ENCODE measurements around the gene ZNF444. TPM values are rescaled to one million over a fixed set of nuclear protein-coding genes. Genes with fewer than 3 reads are reported as not detected.

ZNF444 gene
- total RNA-seq, 1 experiment from 2014 or later, result 84.0 TPM

DNA sequence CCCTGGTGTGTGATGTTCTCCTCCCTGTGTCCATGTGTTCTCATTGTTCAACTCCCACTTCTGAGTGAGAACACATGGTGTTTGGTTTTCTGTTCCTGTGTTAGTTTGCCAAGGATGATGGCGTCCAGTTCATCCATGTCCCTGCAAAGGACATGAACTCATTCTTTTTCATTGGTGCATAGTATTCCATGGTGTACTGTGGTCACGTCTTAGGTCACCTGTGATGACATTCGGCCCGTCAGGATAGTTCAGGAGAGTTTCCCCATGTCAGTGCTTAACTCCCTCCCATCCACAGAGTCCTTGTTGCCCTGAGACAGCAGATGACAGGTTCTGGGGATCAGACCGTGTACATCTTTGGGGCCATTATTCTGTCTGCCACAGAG is 8.6 kb downstream of the ZNF444 start (continued):
- TF ChIP-seq, protein P1, sequence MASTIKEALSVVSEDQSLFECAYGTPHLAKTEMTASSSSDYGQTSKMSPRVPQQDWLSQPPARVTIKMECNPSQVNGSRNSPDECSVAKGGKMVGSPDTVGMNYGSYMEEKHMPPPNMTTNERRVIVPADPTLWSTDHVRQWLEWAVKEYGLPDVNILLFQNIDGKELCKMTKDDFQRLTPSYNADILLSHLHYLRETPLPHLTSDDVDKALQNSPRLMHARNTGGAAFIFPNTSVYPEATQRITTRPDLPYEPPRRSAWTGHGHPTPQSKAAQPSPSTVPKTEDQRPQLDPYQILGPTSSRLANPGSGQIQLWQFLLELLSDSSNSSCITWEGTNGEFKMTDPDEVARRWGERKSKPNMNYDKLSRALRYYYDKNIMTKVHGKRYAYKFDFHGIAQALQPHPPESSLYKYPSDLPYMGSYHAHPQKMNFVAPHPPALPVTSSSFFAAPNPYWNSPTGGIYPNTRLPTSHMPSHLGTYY (CRISPR knock-in tag; IDR thresholded peaks at IDR 0.05), result no peak
- TF ChIP-seq, protein P2, sequence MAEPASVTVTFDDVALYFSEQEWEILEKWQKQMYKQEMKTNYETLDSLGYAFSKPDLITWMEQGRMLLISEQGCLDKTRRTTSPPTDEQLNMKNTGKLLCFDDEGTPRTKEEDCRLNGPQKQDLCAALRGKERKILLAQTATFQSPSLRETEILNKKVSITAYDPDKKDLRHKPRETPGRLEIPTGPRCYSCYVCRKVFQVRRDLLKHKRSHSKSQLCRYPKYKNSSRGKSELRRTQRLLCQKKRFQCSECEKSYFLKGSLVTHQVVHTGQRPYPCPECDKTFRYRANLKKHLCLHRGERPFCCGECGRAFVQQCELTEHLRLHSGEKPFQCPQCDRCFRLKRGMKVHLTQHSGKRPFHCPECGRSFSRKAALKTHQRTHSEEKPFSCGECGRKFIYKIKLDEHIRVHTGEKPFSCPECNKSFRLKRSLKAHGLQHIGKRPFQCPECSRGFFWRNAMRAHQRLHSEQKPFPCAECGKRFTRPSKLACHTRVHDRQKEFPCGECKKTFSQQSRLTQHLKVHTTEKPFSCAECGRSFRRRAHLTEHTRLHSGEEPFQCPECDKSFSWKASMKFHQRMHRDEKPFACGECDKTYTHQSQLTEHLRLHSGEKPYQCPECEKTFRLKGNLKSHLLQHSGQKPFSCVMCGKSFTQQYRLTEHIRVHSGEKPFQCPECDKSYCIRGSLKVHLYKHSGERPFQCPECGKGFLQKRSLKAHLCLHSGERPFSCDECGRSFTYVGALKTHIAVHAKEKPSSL (CRISPR knock-in tag; conservative IDR thresholded peaks at IDR 0.05), result no peak
- TF ChIP-seq FOXP1 (CRISPR knock-in tag; IDR thresholded peaks at IDR 0.05; ENCODE audit: borderline replicate concordance) (no peak), SP1 (CRISPR knock-in tag; conservative IDR thresholded peaks at IDR 0.05) (no peak)

DNA sequence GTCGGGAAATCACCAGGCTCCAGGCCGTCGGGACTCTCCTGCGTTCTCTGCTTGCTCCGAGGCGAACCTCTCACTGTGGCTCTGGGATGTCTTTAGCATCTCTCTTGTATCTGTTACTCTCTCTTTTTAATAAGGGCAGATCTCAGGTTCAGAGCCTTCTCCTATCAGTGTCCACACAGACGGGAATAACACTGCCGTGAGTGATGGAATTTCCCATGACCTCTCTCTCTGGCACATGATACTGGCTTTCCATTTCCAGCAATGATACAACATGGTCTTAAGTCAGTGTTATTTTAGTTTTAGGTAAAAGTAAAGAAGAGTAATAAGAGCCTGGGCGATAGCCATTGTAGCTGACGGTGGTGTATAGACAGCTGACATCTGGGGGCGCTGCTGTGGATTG is 9.3 kb downstream of the ZNF444 start:
- ChIA-PET POLR2A (no interaction called here), CTCF (interaction anchor here (2.1 kb wide), 1 partner anchor 22 kb away, joined by 5 read pairs; no protein-coding TSS in a partner anchor)
- Mint-ChIP-seq H3K36me3 (peaks cover 35% of the 10 kb centered on the region), H3K4me1 (peaks cover 24% of the 10 kb centered on the region), H3K9me3 (peaks cover 7% of the 10 kb centered on the region), H3K4me3 (no peak overlapping the region), H3K27me3 (ENCODE audit: low read depth) (no peaks in the 10 kb centered on the region), H3K27ac (no peak overlapping the region)
- DNase-seq (ENCODE audit: low spot score) (no peak), ATAC-seq (no peak)
- TF ChIP-seq, protein P3, sequence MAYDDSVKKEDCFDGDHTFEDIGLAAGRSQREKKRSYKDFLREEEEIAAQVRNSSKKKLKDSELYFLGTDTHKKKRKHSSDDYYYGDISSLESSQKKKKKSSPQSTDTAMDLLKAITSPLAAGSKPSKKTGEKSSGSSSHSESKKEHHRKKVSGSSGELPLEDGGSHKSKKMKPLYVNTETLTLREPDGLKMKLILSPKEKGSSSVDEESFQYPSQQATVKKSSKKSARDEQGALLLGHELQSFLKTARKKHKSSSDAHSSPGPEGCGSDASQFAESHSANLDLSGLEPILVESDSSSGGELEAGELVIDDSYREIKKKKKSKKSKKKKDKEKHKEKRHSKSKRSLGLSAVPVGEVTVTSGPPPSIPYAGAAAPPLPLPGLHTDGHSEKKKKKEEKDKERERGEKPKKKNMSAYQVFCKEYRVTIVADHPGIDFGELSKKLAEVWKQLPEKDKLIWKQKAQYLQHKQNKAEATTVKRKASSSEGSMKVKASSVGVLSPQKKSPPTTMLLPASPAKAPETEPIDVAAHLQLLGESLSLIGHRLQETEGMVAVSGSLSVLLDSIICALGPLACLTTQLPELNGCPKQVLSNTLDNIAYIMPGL (CRISPR knock-in tag; IDR thresholded peaks at IDR 0.05), result no peak
- TF ChIP-seq ESRRA (CRISPR knock-in tag; IDR thresholded peaks at IDR 0.05; ENCODE audit: borderline replicate concordance) (no peak), SMAD3 (CRISPR knock-in tag; IDR thresholded peaks at IDR 0.05; ENCODE audit: borderline replicate concordance) (no peak)

DNA sequence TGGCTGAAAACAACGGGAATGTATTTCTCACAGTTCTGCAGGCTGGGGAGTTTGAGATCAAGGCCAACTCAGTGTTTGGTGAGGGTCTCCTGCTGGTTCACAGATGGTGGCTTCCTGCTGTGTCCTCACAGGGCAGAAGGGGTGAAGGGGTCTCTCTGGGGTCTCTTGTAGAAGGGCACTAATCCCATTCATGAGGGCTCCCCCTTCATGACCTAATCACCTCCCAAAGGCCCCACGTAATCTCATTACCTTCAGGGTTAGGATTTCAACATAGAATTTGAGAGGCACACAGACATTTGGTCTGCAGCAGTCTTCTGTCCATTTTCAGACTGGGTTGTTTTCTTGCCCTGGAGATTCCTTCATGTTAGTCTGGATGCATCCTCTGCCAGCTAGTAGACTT is 11.6 kb downstream of the ZNF444 start:
- H3K4me1 Mint-ChIP-seq, result peaks cover 24% of the 10 kb centered on the region
- H3K27ac Mint-ChIP-seq, result peak overlapping the region; percentile 85
- peaks cover 7% of the 10 kb centered on the region for H3K9me3 Mint-ChIP-seq
- POLR2A ChIA-PET, result no interaction called here
- TF ChIP-seq, protein P4, sequence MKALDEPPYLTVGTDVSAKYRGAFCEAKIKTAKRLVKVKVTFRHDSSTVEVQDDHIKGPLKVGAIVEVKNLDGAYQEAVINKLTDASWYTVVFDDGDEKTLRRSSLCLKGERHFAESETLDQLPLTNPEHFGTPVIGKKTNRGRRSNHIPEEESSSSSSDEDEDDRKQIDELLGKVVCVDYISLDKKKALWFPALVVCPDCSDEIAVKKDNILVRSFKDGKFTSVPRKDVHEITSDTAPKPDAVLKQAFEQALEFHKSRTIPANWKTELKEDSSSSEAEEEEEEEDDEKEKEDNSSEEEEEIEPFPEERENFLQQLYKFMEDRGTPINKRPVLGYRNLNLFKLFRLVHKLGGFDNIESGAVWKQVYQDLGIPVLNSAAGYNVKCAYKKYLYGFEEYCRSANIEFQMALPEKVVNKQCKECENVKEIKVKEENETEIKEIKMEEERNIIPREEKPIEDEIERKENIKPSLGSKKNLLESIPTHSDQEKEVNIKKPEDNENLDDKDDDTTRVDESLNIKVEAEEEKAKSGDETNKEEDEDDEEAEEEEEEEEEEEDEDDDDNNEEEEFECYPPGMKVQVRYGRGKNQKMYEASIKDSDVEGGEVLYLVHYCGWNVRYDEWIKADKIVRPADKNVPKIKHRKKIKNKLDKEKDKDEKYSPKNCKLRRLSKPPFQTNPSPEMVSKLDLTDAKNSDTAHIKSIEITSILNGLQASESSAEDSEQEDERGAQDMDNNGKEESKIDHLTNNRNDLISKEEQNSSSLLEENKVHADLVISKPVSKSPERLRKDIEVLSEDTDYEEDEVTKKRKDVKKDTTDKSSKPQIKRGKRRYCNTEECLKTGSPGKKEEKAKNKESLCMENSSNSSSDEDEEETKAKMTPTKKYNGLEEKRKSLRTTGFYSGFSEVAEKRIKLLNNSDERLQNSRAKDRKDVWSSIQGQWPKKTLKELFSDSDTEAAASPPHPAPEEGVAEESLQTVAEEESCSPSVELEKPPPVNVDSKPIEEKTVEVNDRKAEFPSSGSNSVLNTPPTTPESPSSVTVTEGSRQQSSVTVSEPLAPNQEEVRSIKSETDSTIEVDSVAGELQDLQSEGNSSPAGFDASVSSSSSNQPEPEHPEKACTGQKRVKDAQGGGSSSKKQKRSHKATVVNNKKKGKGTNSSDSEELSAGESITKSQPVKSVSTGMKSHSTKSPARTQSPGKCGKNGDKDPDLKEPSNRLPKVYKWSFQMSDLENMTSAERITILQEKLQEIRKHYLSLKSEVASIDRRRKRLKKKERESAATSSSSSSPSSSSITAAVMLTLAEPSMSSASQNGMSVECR (CRISPR knock-in tag; IDR thresholded peaks at IDR 0.05; ENCODE audit: borderline replicate concordance), result no peak
- 0 out of 2 replicates have a peak, but pooled peaks have one; percentile 6 for TF ChIP-seq ZNF423 (CRISPR knock-in tag; IDR thresholded peaks at IDR 0.05)
- ATAC-seq (no peak), DNase-seq (ENCODE audit: low spot score) (no peak)
- no peaks in the 10 kb centered on the region for H3K27me3 Mint-ChIP-seq (ENCODE audit: low read depth)
- no peak overlapping the region for H3K4me3 Mint-ChIP-seq
- CTCF ChIA-PET, result interaction anchor here (0.5 to 3.4 kb wide), 15 partner anchors 9 to 1310 kb away, joined by 3 to 32 read pairs (median 5); no protein-coding TSS in a partner anchor
- H3K36me3 Mint-ChIP-seq, result peaks cover 42% of the 10 kb centered on the region

DNA sequence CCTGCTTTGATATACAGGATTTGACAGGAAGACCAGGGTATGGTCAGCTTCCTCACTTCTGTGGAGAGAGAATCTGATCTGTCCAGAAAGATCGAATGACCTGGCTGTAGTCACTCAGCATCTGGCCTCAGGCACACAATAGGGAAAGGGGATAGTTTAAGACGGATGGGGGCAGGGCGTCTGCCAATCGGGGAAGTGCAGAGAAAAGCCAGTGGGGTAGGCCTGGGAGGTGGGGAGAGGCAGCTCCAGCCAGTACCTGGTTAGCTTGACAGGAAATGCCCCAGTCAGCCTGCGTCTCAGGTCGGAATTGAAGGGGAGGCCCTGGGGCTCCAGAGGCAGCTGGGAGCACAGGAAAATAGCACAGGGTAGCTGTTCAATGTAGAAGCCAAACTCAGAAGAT is 12.4 kb downstream of the ZNF444 start:
- DNase-seq (ENCODE audit: low spot score) (peak; percentile 72), ATAC-seq (peak; percentile 96)
- CTCF ChIA-PET, result interaction anchor here (0.7 to 3.8 kb wide), 24 partner anchors 8 to 769 kb away, joined by 3 to 73 read pairs (median 8); partner anchors contain the start of genes TMEM238, ZNF444 and ZNF787
- peak overlapping the region; percentile 85 for H3K27ac Mint-ChIP-seq
- peak overlapping the region; percentile 33 for H3K4me3 Mint-ChIP-seq
- peaks cover 41% of the 10 kb centered on the region for H3K36me3 Mint-ChIP-seq
- H3K27me3 Mint-ChIP-seq (ENCODE audit: low read depth), result no peaks in the 10 kb centered on the region
- peaks cover 24% of the 10 kb centered on the region for H3K4me1 Mint-ChIP-seq
- POLR2A ChIA-PET, result interaction anchor here (0.6 to 1.0 kb wide), 2 partner anchors 25 to 1111 kb away, joined by 3 read pairs; no protein-coding TSS in a partner anchor
- H3K9me3 Mint-ChIP-seq, result peaks cover 7% of the 10 kb centered on the region
- TF ChIP-seq, protein P5, sequence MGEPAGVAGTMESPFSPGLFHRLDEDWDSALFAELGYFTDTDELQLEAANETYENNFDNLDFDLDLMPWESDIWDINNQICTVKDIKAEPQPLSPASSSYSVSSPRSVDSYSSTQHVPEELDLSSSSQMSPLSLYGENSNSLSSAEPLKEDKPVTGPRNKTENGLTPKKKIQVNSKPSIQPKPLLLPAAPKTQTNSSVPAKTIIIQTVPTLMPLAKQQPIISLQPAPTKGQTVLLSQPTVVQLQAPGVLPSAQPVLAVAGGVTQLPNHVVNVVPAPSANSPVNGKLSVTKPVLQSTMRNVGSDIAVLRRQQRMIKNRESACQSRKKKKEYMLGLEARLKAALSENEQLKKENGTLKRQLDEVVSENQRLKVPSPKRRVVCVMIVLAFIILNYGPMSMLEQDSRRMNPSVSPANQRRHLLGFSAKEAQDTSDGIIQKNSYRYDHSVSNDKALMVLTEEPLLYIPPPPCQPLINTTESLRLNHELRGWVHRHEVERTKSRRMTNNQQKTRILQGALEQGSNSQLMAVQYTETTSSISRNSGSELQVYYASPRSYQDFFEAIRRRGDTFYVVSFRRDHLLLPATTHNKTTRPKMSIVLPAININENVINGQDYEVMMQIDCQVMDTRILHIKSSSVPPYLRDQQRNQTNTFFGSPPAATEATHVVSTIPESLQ (CRISPR knock-in tag; IDR thresholded peaks at IDR 0.05), result no peak
- no peak for TF ChIP-seq TP53 (CRISPR knock-in tag; IDR thresholded peaks at IDR 0.05)
- TF ChIP-seq NR3C1 (CRISPR knock-in tag; conservative IDR thresholded peaks at IDR 0.05; ENCODE audit: low read depth), result no peak
- TF ChIP-seq, protein P6, sequence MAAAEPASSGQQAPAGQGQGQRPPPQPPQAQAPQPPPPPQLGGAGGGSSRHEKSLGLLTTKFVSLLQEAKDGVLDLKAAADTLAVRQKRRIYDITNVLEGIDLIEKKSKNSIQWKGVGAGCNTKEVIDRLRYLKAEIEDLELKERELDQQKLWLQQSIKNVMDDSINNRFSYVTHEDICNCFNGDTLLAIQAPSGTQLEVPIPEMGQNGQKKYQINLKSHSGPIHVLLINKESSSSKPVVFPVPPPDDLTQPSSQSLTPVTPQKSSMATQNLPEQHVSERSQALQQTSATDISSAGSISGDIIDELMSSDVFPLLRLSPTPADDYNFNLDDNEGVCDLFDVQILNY (CRISPR knock-in tag; IDR thresholded peaks at IDR 0.05), result no peak
- TF ChIP-seq, protein P7, sequence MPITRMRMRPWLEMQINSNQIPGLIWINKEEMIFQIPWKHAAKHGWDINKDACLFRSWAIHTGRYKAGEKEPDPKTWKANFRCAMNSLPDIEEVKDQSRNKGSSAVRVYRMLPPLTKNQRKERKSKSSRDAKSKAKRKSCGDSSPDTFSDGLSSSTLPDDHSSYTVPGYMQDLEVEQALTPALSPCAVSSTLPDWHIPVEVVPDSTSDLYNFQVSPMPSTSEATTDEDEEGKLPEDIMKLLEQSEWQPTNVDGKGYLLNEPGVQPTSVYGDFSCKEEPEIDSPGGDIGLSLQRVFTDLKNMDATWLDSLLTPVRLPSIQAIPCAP (CRISPR knock-in tag; IDR thresholded peaks at IDR 0.05), result no peak
- TF ChIP-seq, protein P8, sequence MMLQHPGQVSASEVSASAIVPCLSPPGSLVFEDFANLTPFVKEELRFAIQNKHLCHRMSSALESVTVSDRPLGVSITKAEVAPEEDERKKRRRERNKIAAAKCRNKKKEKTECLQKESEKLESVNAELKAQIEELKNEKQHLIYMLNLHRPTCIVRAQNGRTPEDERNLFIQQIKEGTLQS (CRISPR knock-in tag; conservative IDR thresholded peaks at IDR 0.05), result no peak
- TF ChIP-seq SP1 (CRISPR knock-in tag; conservative IDR thresholded peaks at IDR 0.05), result no peak; the same call in 1 of the 2 replicates
